Activated T-cell treated with anti-CD3 and anti-CD28 coated beads, Interleukin-2, amount 50 U/mL, for 72 hours (primary cell): Measurements from ENCODE around the gene TAPT1. TPM values are rescaled to one million over a fixed set of nuclear protein-coding genes. Genes with fewer than 3 reads are reported as not detected.
"Not testable (repeated sequence)": the region's sequence is repeated elsewhere in the genome, so short reads cannot be mapped to it uniquely, and the experiment has no call there.

Source experiments
- ATAC-seq, 2 donors: fragments of 150-1000 bp; cut with Tn5 transposase; replicated peaks in 1 of 2; 2 replicates each; pipeline ENCODE4 v1.10.0; 2021; ENCODE audit warnings: moderate library complexity in 2 of 2, mild to moderate bottlenecking in 1 of 2
- DNase-seq, 2 donors: peaks; one replicate each; pipeline ENCODE4 v3.0.0; 2021 to 2022; ENCODE audit warnings: mixed read lengths in 1 of 2
- H3K27ac Mint-ChIP-seq: one replicate; pipeline ENCODE4 v1.8.0; 2022; ENCODE audit warnings: mild to moderate bottlenecking, moderate library complexity, mixed read lengths
- H3K27me3 Mint-ChIP-seq: one replicate; pipeline ENCODE4 v1.8.0; 2022; ENCODE audit warnings: low read depth, mixed read lengths
- H3K36me3 Mint-ChIP-seq, 2 donors: one replicate each; pipeline ENCODE4 v1.8.0; 2022; ENCODE audit warnings: mixed read lengths in 2 of 2, mild to moderate bottlenecking in 1 of 2; ENCODE audit not compliant: insufficient read depth in 2 of 2
- H3K4me1 Mint-ChIP-seq: one replicate; pipeline ENCODE4 v1.8.0; 2022; ENCODE audit warnings: low read depth, mixed read lengths
- H3K4me3 Mint-ChIP-seq, 2 donors: one replicate each; pipeline ENCODE4 v1.8.0; 2022; ENCODE audit warnings: mild to moderate bottlenecking in 2 of 2, mixed read lengths in 2 of 2, moderate library complexity in 2 of 2
- H3K9me3 Mint-ChIP-seq, 2 donors: one replicate each; pipeline ENCODE4 v1.8.0; 2022; ENCODE audit warnings: mixed read lengths in 2 of 2
- total RNA-seq, 2 donors: library from RNA; stranded (reverse); gene quantifications; one replicate each; pipeline ENCODE4 v1.2.3, GENCODE V29; 2022

Gene TAPT1
- total RNA-seq, 2 donors from 2014 or later: 58.6 to 65.3 TPM

- Mint-ChIP-seq H3K27me3 (no peaks in the 10 kb centered on the region), H3K36me3 (peaks cover 0 to 1% of the 10 kb centered on the region in 2 donors), H3K4me3 (no peak overlapping the region), H3K4me1 (no peaks in the 10 kb centered on the region), H3K27ac (no peak overlapping the region), H3K9me3 (peaks cover 3 to 4% of the 10 kb centered on the region in 2 donors)
- DNase-seq (no peak), ATAC-seq (peak in 1 of 2 donors; percentile 17)
These were observed 75.6 kb downstream of the TAPT1 start for GRCh38 chr4:16150716-16151115.

GRCh38 chr4:16144913-16145312 lies 81.4 kb downstream of the TAPT1 start:
- not testable (repeated sequence) for DNase-seq, H3K4me1 Mint-ChIP-seq, H3K4me3 Mint-ChIP-seq, H3K27me3 Mint-ChIP-seq, ATAC-seq, H3K27ac Mint-ChIP-seq, H3K36me3 Mint-ChIP-seq
- H3K9me3 Mint-ChIP-seq: peaks cover 15% of the 10 kb centered on the region in 2 donors

- peaks cover 3 to 8% of the 10 kb centered on the region in 2 donors for H3K36me3 Mint-ChIP-seq
- no peaks in the 10 kb centered on the region for H3K4me1 Mint-ChIP-seq
- H3K4me3 Mint-ChIP-seq: no peak overlapping the region
- DNase-seq (no peak), ATAC-seq (no peak)
- H3K27ac Mint-ChIP-seq: no peak overlapping the region
- peaks cover 5% of the 10 kb centered on the region for H3K27me3 Mint-ChIP-seq
- peaks cover 15 to 17% of the 10 kb centered on the region in 2 donors for H3K9me3 Mint-ChIP-seq
These were observed 83.5 kb downstream of the TAPT1 start for GRCh38 chr4:16142598-16143310.

GRCh38 chr4:16140879-16141249 lies 85.4 kb downstream of the TAPT1 start:
- H3K27me3 Mint-ChIP-seq: peaks cover 5% of the 10 kb centered on the region
- H3K4me1 Mint-ChIP-seq: no peaks in the 10 kb centered on the region
- peaks cover 13 to 15% of the 10 kb centered on the region in 2 donors for H3K9me3 Mint-ChIP-seq
- H3K27ac Mint-ChIP-seq: no peak overlapping the region
- H3K36me3 Mint-ChIP-seq: peaks cover 3 to 6% of the 10 kb centered on the region in 2 donors
- ATAC-seq: no peak
- H3K4me3 Mint-ChIP-seq: no peak overlapping the region
- DNase-seq: no peak

- ATAC-seq (no peak), DNase-seq (no peak)
- Mint-ChIP-seq H3K36me3 (peaks cover 3 to 4% of the 10 kb centered on the region in 2 donors), H3K27ac (no peak overlapping the region), H3K4me1 (no peaks in the 10 kb centered on the region), H3K4me3 (no peak overlapping the region), H3K9me3 (peaks cover 8 to 12% of the 10 kb centered on the region in 2 donors), H3K27me3 (peaks cover 5% of the 10 kb centered on the region)
These were observed 85.9 kb downstream of the TAPT1 start for GRCh38 chr4:16140231-16140878.

GRCh38 chr4:16139066-16139945 lies 87.0 kb downstream of the TAPT1 start:
- Mint-ChIP-seq H3K4me3 (no peak overlapping the region), H3K36me3 (peaks cover 1 to 6% of the 10 kb centered on the region in 2 donors), H3K9me3 (peaks cover 8 to 10% of the 10 kb centered on the region in 2 donors), H3K4me1 (no peaks in the 10 kb centered on the region), H3K27me3 (peaks cover 5% of the 10 kb centered on the region), H3K27ac (no peak overlapping the region)
- DNase-seq: no peak
- ATAC-seq: no peak

GRCh38 chr4:16136827-16137226 lies 89.4 kb downstream of the TAPT1 start:
- no peak for ATAC-seq
- Mint-ChIP-seq H3K9me3 (peaks cover 5 to 12% of the 10 kb centered on the region in 2 donors), H3K36me3 (peaks cover 1 to 2% of the 10 kb centered on the region in 2 donors), H3K4me1 (no peaks in the 10 kb centered on the region), H3K27ac (no peak overlapping the region), H3K27me3 (peaks cover 5% of the 10 kb centered on the region), H3K4me3 (no peak overlapping the region)
- DNase-seq: no peak

GRCh38 chr4:16136311-16136710 lies 90.0 kb downstream of the TAPT1 start:
- no peak overlapping the region for H3K27ac Mint-ChIP-seq
- peaks cover 1 to 2% of the 10 kb centered on the region in 2 donors for H3K36me3 Mint-ChIP-seq
- DNase-seq (no peak), ATAC-seq (no peak)
- peaks cover 5 to 12% of the 10 kb centered on the region in 2 donors for H3K9me3 Mint-ChIP-seq
- H3K4me1 Mint-ChIP-seq: no peaks in the 10 kb centered on the region
- H3K27me3 Mint-ChIP-seq: peaks cover 5% of the 10 kb centered on the region
- H3K4me3 Mint-ChIP-seq: no peak overlapping the region

GRCh38 chr4:16133406-16133805 lies 92.9 kb downstream of the TAPT1 start:
- Mint-ChIP-seq H3K4me1 (no peaks in the 10 kb centered on the region), H3K27ac (no peak overlapping the region), H3K9me3 (peaks cover 0 to 11% of the 10 kb centered on the region in 2 donors), H3K4me3 (no peak overlapping the region), H3K27me3 (no peaks in the 10 kb centered on the region), H3K36me3 (peaks cover 0 to 2% of the 10 kb centered on the region in 2 donors)
- DNase-seq: no peak
- ATAC-seq: no peak

GRCh38 chr4:16131293-16131692 lies 95.0 kb downstream of the TAPT1 start:
- H3K27ac Mint-ChIP-seq: no peak overlapping the region
- H3K36me3 Mint-ChIP-seq: peaks cover 0 to 2% of the 10 kb centered on the region in 2 donors
- H3K9me3 Mint-ChIP-seq: peaks cover 0 to 11% of the 10 kb centered on the region in 2 donors
- H3K27me3 Mint-ChIP-seq: no peaks in the 10 kb centered on the region
- no peaks in the 10 kb centered on the region for H3K4me1 Mint-ChIP-seq
- no peak overlapping the region for H3K4me3 Mint-ChIP-seq
- ATAC-seq: no peak
- DNase-seq: no peak

GRCh38 chr4:16129336-16129735 lies 96.9 kb downstream of the TAPT1 start:
- DNase-seq (no peak), ATAC-seq (no peak)
- peaks cover 4% of the 10 kb centered on the region for H3K4me1 Mint-ChIP-seq
- no peak overlapping the region for H3K27ac Mint-ChIP-seq
- peaks cover 0 to 9% of the 10 kb centered on the region in 2 donors for H3K9me3 Mint-ChIP-seq
- no peaks in the 10 kb centered on the region for H3K36me3 Mint-ChIP-seq
- H3K27me3 Mint-ChIP-seq: no peaks in the 10 kb centered on the region
- H3K4me3 Mint-ChIP-seq: no peak overlapping the region

GRCh38 chr4:16126714-16127113 lies 99.6 kb downstream of the TAPT1 start:
- Mint-ChIP-seq H3K4me1 (peaks cover 28% of the 10 kb centered on the region), H3K27ac (no peak overlapping the region), H3K27me3 (no peaks in the 10 kb centered on the region), H3K9me3 (peaks cover 0 to 2% of the 10 kb centered on the region in 2 donors), H3K36me3 (no peaks in the 10 kb centered on the region), H3K4me3 (no peak overlapping the region)
- DNase-seq (no peak), ATAC-seq (no peak)
